ENCODE measurements around the gene C10orf90.

Gene C10orf90

GRCh38 chr10:126581648-126582046, 88.8 kb downstream of the C10orf90 start:
- DNase-seq (ENCODE audit: low read depth, low spot score), result no peak
- Histone ChIP-seq H3K9me3 (ENCODE audit: low read depth, low read length) (no peaks in the 10 kb centered on the region), H3K9ac (ENCODE audit: insufficient read length) (no peak overlapping the region), H3K27ac (no peak overlapping the region), H3K4me3 (no peak overlapping the region), H3K36me3 (ENCODE audit: insufficient read depth, low read length) (no peaks in the 10 kb centered on the region)
- TF ChIP-seq FOXP2 (optimal IDR thresholded peaks at IDR 0.05; ENCODE audit: control extremely low read depth, extremely low read length, insufficient read depth), result no peak
- no peak for TF ChIP-seq POLR2AphosphoS5 (IDR thresholded peaks at IDR 0.05; ENCODE audit: borderline replicate concordance, low read depth, low read length)
- TF ChIP-seq EZH2 (IDR thresholded peaks at IDR 0.05), result no peak

GRCh38 chr10:126580873-126581647, 89.4 kb downstream of the C10orf90 start:
- Histone ChIP-seq H3K9ac (ENCODE audit: insufficient read length) (no peak overlapping the region), H3K4me3 (no peak overlapping the region), H3K27ac (no peak overlapping the region), H3K36me3 (ENCODE audit: insufficient read depth, low read length) (no peaks in the 10 kb centered on the region), H3K9me3 (ENCODE audit: low read depth, low read length) (no peaks in the 10 kb centered on the region)
- DNase-seq (ENCODE audit: low read depth, low spot score), result no peak
- TF ChIP-seq FOXP2 (optimal IDR thresholded peaks at IDR 0.05; ENCODE audit: control extremely low read depth, extremely low read length, insufficient read depth) (no peak), POLR2AphosphoS5 (IDR thresholded peaks at IDR 0.05; ENCODE audit: borderline replicate concordance, low read depth, low read length) (no peak), EZH2 (IDR thresholded peaks at IDR 0.05) (no peak)

GRCh38 chr10:126576336-126576735, 94.2 kb downstream of the C10orf90 start:
- TF ChIP-seq POLR2AphosphoS5 (IDR thresholded peaks at IDR 0.05; ENCODE audit: borderline replicate concordance, low read depth, low read length), result no peak
- TF ChIP-seq FOXP2 (optimal IDR thresholded peaks at IDR 0.05; ENCODE audit: control extremely low read depth, extremely low read length, insufficient read depth), result no peak
- TF ChIP-seq EZH2 (IDR thresholded peaks at IDR 0.05), result no peak
- H3K4me3 ChIP-seq, result no peak overlapping the region

GRCh38 chr10:126570621-126571602, 99.6 kb downstream of the C10orf90 start:
- no peak overlapping the region for H3K4me3 ChIP-seq

More at GRCh38 chr10:126576336-126576735, 94.2 kb downstream of the C10orf90 start:
- H3K9me3 ChIP-seq (ENCODE audit: low read depth, low read length), result no peaks in the 10 kb centered on the region
- H3K27ac ChIP-seq, result no peak overlapping the region
- no peak overlapping the region for H3K9ac ChIP-seq (ENCODE audit: insufficient read length)
- H3K36me3 ChIP-seq (ENCODE audit: insufficient read depth, low read length), result no peaks in the 10 kb centered on the region
- no peak for DNase-seq (ENCODE audit: low read depth, low spot score)

GRCh38 chr10:126570245-126570570, 100.3 kb downstream of the C10orf90 start:
- no peak overlapping the region for H3K4me3 ChIP-seq
- H3K36me3 ChIP-seq (ENCODE audit: insufficient read depth, low read length), result no peaks in the 10 kb centered on the region
- H3K9me3 ChIP-seq (ENCODE audit: low read depth, low read length), result no peaks in the 10 kb centered on the region
- DNase-seq (ENCODE audit: low read depth, low spot score), result no peak
- TF ChIP-seq POLR2AphosphoS5 (IDR thresholded peaks at IDR 0.05; ENCODE audit: borderline replicate concordance, low read depth, low read length) (no peak), FOXP2 (optimal IDR thresholded peaks at IDR 0.05; ENCODE audit: control extremely low read depth, extremely low read length, insufficient read depth) (no peak), EZH2 (IDR thresholded peaks at IDR 0.05) (no peak)
- H3K9ac ChIP-seq (ENCODE audit: insufficient read length), result no peak overlapping the region
- no peak overlapping the region for H3K27ac ChIP-seq

More at GRCh38 chr10:126570621-126571602, 99.6 kb downstream of the C10orf90 start:
- Histone ChIP-seq H3K36me3 (ENCODE audit: insufficient read depth, low read length) (no peaks in the 10 kb centered on the region), H3K27ac (no peak overlapping the region), H3K9ac (ENCODE audit: insufficient read length) (no peak overlapping the region), H3K9me3 (ENCODE audit: low read depth, low read length) (no peaks in the 10 kb centered on the region)
- DNase-seq (ENCODE audit: low read depth, low spot score), result no peak
- no peak for TF ChIP-seq EZH2 (IDR thresholded peaks at IDR 0.05)
- no peak for TF ChIP-seq FOXP2 (optimal IDR thresholded peaks at IDR 0.05; ENCODE audit: control extremely low read depth, extremely low read length, insufficient read depth)
- no peak for TF ChIP-seq POLR2AphosphoS5 (IDR thresholded peaks at IDR 0.05; ENCODE audit: borderline replicate concordance, low read depth, low read length)

- Histone ChIP-seq H3K9me3 (ENCODE audit: low read depth, low read length) (no peaks in the 10 kb centered on the region), H3K27ac (no peak overlapping the region), H3K9ac (ENCODE audit: insufficient read length) (no peak overlapping the region), H3K4me3 (no peak overlapping the region), H3K36me3 (ENCODE audit: insufficient read depth, low read length) (no peaks in the 10 kb centered on the region)
- TF ChIP-seq FOXP2 (optimal IDR thresholded peaks at IDR 0.05; ENCODE audit: control extremely low read depth, extremely low read length, insufficient read depth) (no peak), POLR2AphosphoS5 (IDR thresholded peaks at IDR 0.05; ENCODE audit: borderline replicate concordance, low read depth, low read length) (no peak), EZH2 (IDR thresholded peaks at IDR 0.05) (no peak)
- DNase-seq (ENCODE audit: low read depth, low spot score), result no peak
Measured at GRCh38 chr10:126569513-126570244, 100.8 kb downstream of the C10orf90 start.

GRCh38 chr10:126568809-126569385, 101.6 kb downstream of the C10orf90 start:
- Histone ChIP-seq H3K9ac (ENCODE audit: insufficient read length) (no peak overlapping the region), H3K27ac (no peak overlapping the region), H3K9me3 (ENCODE audit: low read depth, low read length) (no peaks in the 10 kb centered on the region), H3K4me3 (no peak overlapping the region), H3K36me3 (ENCODE audit: insufficient read depth, low read length) (no peaks in the 10 kb centered on the region)
- no peak for DNase-seq (ENCODE audit: low read depth, low spot score)
- TF ChIP-seq FOXP2 (optimal IDR thresholded peaks at IDR 0.05; ENCODE audit: control extremely low read depth, extremely low read length, insufficient read depth) (no peak), EZH2 (IDR thresholded peaks at IDR 0.05) (no peak), POLR2AphosphoS5 (IDR thresholded peaks at IDR 0.05; ENCODE audit: borderline replicate concordance, low read depth, low read length) (no peak)
